H9 (cell line): ENCODE data around the gene ZMAT3. TPM values are rescaled to one million over a fixed set of nuclear protein-coding genes. Genes with fewer than 3 reads are reported as not detected.

Experiments
- DNase-seq: peaks from one replicate; pipeline ENCODE4 v3.0.0-alpha.2; 2017
- H2AFZ ChIP-seq: one replicate; pipeline ENCODE4 v1.6.1; 2013; ENCODE audit warnings: mild to moderate bottlenecking, low read length, control low read depth, moderate library complexity
- H2AK5ac ChIP-seq: 2 replicates; pipeline ENCODE4 v1.6.1; 2013; ENCODE audit warnings: low read length, control low read depth, mixed read lengths; ENCODE audit not compliant: insufficient read length
- H2BK120ac ChIP-seq: one replicate; pipeline ENCODE4 v1.6.1; 2013; ENCODE audit warnings: low read depth, mild to moderate bottlenecking, low read length, control low read depth, inconsistent platforms; ENCODE audit not compliant: poor library complexity, severe bottlenecking
- H2BK12ac ChIP-seq: 2 replicates; pipeline ENCODE4 v1.6.1; 2013; ENCODE audit warnings: low read length, control low read depth, mixed read lengths, low read depth; ENCODE audit not compliant: insufficient read length
- H2BK15ac ChIP-seq: 2 replicates; pipeline ENCODE4 v1.6.1; 2013; ENCODE audit warnings: low read depth, low read length, control low read depth
- H2BK20ac ChIP-seq: one replicate; pipeline ENCODE4 v1.6.1; 2013; ENCODE audit warnings: low read depth, mild to moderate bottlenecking, low read length, control low read depth, inconsistent platforms; ENCODE audit not compliant: poor library complexity, severe bottlenecking
- H2BK5ac ChIP-seq: 2 replicates; pipeline ENCODE4 v1.6.1; 2013; ENCODE audit warnings: low read length, control low read depth, mixed read lengths; ENCODE audit not compliant: insufficient read length
- H3K14ac ChIP-seq: 2 replicates; pipeline ENCODE4 v1.6.1; 2013; ENCODE audit warnings: low read length, control low read depth; ENCODE audit not compliant: insufficient read depth
- H3K18ac ChIP-seq: 2 replicates; pipeline ENCODE4 v1.6.1; 2013; ENCODE audit warnings: low read depth, mild to moderate bottlenecking, mixed read lengths, low read length, control low read depth; ENCODE audit not compliant: insufficient read length
- H3K23ac ChIP-seq: 2 replicates; pipeline ENCODE4 v1.6.1; 2013; ENCODE audit warnings: low read length, control low read depth, mixed read lengths, low read depth; ENCODE audit not compliant: insufficient read length
- H3K23me2 ChIP-seq: 2 replicates; pipeline ENCODE4 v1.6.1; 2013; ENCODE audit warnings: low read depth, mild to moderate bottlenecking, mixed read lengths, low read length, control low read depth; ENCODE audit not compliant: insufficient read length, poor library complexity, severe bottlenecking
- H3K27ac ChIP-seq: 2 replicates; pipeline ENCODE4 v1.5.1; 2013; ENCODE audit warnings: low read length, control low read depth, mixed read lengths, low read depth; ENCODE audit not compliant: insufficient read length
- H3K27me3 ChIP-seq: 2 replicates; pipeline ENCODE4 v1.6.1; 2013; ENCODE audit warnings: low read length, control low read depth, inconsistent platforms; ENCODE audit not compliant: insufficient read depth
- H3K4ac ChIP-seq: 2 replicates; pipeline ENCODE4 v1.6.1; 2013; ENCODE audit warnings: low read depth, mild to moderate bottlenecking, control low read depth, inconsistent platforms, low read length, moderate library complexity
- H3K4me1 ChIP-seq: 2 replicates; pipeline ENCODE4 v1.6.1; 2013; ENCODE audit warnings: low read length, control low read depth, inconsistent platforms; ENCODE audit not compliant: insufficient read depth
- H3K4me2 ChIP-seq: 2 replicates; pipeline ENCODE4 v1.6.1; 2013; ENCODE audit warnings: low read length, control low read depth, mixed read lengths; ENCODE audit not compliant: insufficient read length, insufficient read depth
- H3K56ac ChIP-seq: 2 replicates; pipeline ENCODE4 v1.6.1; 2013; ENCODE audit warnings: low read depth, mild to moderate bottlenecking, mixed read lengths, low read length, control low read depth; ENCODE audit not compliant: insufficient read length
- H3K79me1 ChIP-seq: 2 replicates; pipeline ENCODE4 v1.6.1; 2013; ENCODE audit warnings: low read depth, mild to moderate bottlenecking, moderate library complexity, low read length, control low read depth, inconsistent platforms; ENCODE audit not compliant: insufficient read depth, poor library complexity, severe bottlenecking
- H3K79me2 ChIP-seq: 2 replicates; pipeline ENCODE4 v1.6.1; 2013; ENCODE audit warnings: low read length, control low read depth, inconsistent platforms; ENCODE audit not compliant: insufficient read depth
- H3K9ac ChIP-seq: 2 replicates; pipeline ENCODE4 v1.6.1; 2013; ENCODE audit warnings: low read length, control low read depth, mixed read lengths; ENCODE audit not compliant: insufficient read length; ENCODE audit errors: extremely low read depth
- H3K9me3 ChIP-seq: one replicate; pipeline ENCODE4 v1.6.1; 2013; ENCODE audit warnings: low read depth, low read length, inconsistent platforms; ENCODE audit not compliant: control insufficient read depth
- H3T11ph ChIP-seq: one replicate; pipeline ENCODE4 v1.6.1; 2013; ENCODE audit warnings: mild to moderate bottlenecking, low read length, control low read depth, inconsistent platforms
- H4K20me1 ChIP-seq: one replicate; pipeline ENCODE4 v1.6.1; 2013; ENCODE audit not compliant: control insufficient read depth, insufficient read length, insufficient read depth
- H4K5ac ChIP-seq: 2 replicates; pipeline ENCODE4 v1.6.1; 2013; ENCODE audit warnings: low read depth, mild to moderate bottlenecking, mixed read lengths, low read length, control low read depth; ENCODE audit not compliant: insufficient read length
- H4K8ac ChIP-seq: replicated peaks from 2 replicates; pipeline ENCODE4 v1.6.1; 2013; ENCODE audit warnings: low read length, control low read depth, mixed read lengths, low read depth; ENCODE audit not compliant: insufficient read length
- H4K91ac ChIP-seq: 2 replicates; pipeline ENCODE4 v1.6.1; 2013; ENCODE audit warnings: low read depth, mild to moderate bottlenecking, moderate library complexity, mixed read lengths, low read length, control low read depth; ENCODE audit not compliant: insufficient read length
- H3K27ac Mint-ChIP-seq, 3 experiments: 2 replicates in 2 of 3; 3 replicates in 1 of 3; pipeline ENCODE4 v1.8.0; 2020 to 2021; ENCODE audit warnings: mixed read lengths in 3 of 3, mild to moderate bottlenecking in 1 of 3, moderate library complexity in 1 of 3
- H3K27me3 Mint-ChIP-seq: 2 replicates; pipeline ENCODE4 v1.8.0; 2021; ENCODE audit warnings: low read depth, mild to moderate bottlenecking, moderate library complexity, mixed read lengths
- H3K36me3 Mint-ChIP-seq, 3 experiments: 2 replicates in 2 of 3; 3 replicates in 1 of 3; pipeline ENCODE4 v1.8.0; 2020 to 2021; ENCODE audit warnings: low read depth in 3 of 3, mixed read lengths in 3 of 3; ENCODE audit not compliant: insufficient read depth in 1 of 3
- H3K4me1 Mint-ChIP-seq, 2 experiments: 2 replicates each; pipeline ENCODE4 v1.8.0; 2020; ENCODE audit warnings: mixed read lengths in 2 of 2
- H3K4me3 Mint-ChIP-seq, 2 experiments: 2 replicates in 1 of 2; 3 replicates in 1 of 2; pipeline ENCODE4 v1.8.0; 2020 to 2021; ENCODE audit warnings: mild to moderate bottlenecking in 2 of 2, mixed read lengths in 2 of 2, moderate library complexity in 1 of 2
- H3K9me3 Mint-ChIP-seq, 2 experiments: 2 replicates in 1 of 2; 3 replicates in 1 of 2; pipeline ENCODE4 v1.8.0; 2020; ENCODE audit warnings: mild to moderate bottlenecking in 2 of 2, mixed read lengths in 2 of 2, moderate library complexity in 1 of 2
- whole genome bisulfite sequencing: extraction: QIAGEN DNeasy Blood & Tissue Kit; methylation state at CpG from one replicate; pipeline ENCODE4 v1.1.7; 2013; ENCODE audit warnings: missing lambda C conversion rate, low lambda C conversion rate, mixed read lengths; ENCODE audit not compliant: insufficient read length; ENCODE audit errors: extremely low coverage; 5-methylcytosine and 5-hydroxymethylcytosine counted together
- total RNA-seq: library from RNA; stranded (reverse); gene quantifications from 2 replicates; pipeline ENCODE4 v1.2.1, GENCODE V29; 2021
- TF ChIP-seq, protein P1 (sequence below): fragments of 200-600 bp; sonication (generic); conservative IDR thresholded peaks from 3 replicates; pipeline ENCODE4 v1.8.0; 2021; ENCODE audit warnings: antibody characterized with exemption, mild to moderate bottlenecking

ZMAT3 gene
- total RNA-seq, 1 experiment from 2014 or later: 9.4 TPM

GRCh38 chr3:178996399-178996798 lies 75.2 kb downstream of the ZMAT3 start:
- H2AFZ ChIP-seq: no peak overlapping the region
- H3K23me2 ChIP-seq: no peaks in the 10 kb centered on the region
- H3K27ac ChIP-seq: no peak overlapping the region
- H3T11ph ChIP-seq: no peak overlapping the region
- WGBS: no CpG with 5 or more reads among the region's 2 CpGs
- H3K79me1 ChIP-seq: no peaks in the 10 kb centered on the region
- H4K8ac ChIP-seq: no peak overlapping the region
- H4K91ac ChIP-seq: no peak overlapping the region
- H3K23ac ChIP-seq: no peak overlapping the region
- H3K56ac ChIP-seq: no peak overlapping the region
- no peak overlapping the region for H2BK15ac ChIP-seq
- no peaks in the 10 kb centered on the region for H3K79me2 ChIP-seq
- H2BK120ac ChIP-seq: no peak overlapping the region
- H4K5ac ChIP-seq: no peak overlapping the region
- peaks cover 1% of the 10 kb centered on the region; the same call in 1 of the 2 replicates for H3K27me3 Mint-ChIP-seq
- H2AK5ac ChIP-seq: no peak overlapping the region
- no peak overlapping the region for H3K14ac ChIP-seq
- H3K36me3 Mint-ChIP-seq: peaks cover 0 to 5% (median 5%) of the 10 kb centered on the region in 3 experiments; a peak in 5 of 7 replicates
- H3K4me2 ChIP-seq: no peak overlapping the region
- no peak overlapping the region for H3K4me3 Mint-ChIP-seq
- DNase-seq: no peak
- no peak overlapping the region for H2BK12ac ChIP-seq
- TF ChIP-seq, protein P1, sequence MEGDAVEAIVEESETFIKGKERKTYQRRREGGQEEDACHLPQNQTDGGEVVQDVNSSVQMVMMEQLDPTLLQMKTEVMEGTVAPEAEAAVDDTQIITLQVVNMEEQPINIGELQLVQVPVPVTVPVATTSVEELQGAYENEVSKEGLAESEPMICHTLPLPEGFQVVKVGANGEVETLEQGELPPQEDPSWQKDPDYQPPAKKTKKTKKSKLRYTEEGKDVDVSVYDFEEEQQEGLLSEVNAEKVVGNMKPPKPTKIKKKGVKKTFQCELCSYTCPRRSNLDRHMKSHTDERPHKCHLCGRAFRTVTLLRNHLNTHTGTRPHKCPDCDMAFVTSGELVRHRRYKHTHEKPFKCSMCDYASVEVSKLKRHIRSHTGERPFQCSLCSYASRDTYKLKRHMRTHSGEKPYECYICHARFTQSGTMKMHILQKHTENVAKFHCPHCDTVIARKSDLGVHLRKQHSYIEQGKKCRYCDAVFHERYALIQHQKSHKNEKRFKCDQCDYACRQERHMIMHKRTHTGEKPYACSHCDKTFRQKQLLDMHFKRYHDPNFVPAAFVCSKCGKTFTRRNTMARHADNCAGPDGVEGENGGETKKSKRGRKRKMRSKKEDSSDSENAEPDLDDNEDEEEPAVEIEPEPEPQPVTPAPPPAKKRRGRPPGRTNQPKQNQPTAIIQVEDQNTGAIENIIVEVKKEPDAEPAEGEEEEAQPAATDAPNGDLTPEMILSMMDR: no peak
- H3K9ac ChIP-seq: no peak overlapping the region
- no peaks in the 10 kb centered on the region; the same call in 1 of the 2 replicates for H3K4me1 ChIP-seq
- H3K4me1 Mint-ChIP-seq: peaks cover 2% of the 10 kb centered on the region in 2 experiments; a peak in 3 of 4 replicates
- H3K18ac ChIP-seq: no peak overlapping the region
- no peaks in the 10 kb centered on the region for H3K9me3 ChIP-seq
- no peaks in the 10 kb centered on the region for H4K20me1 ChIP-seq
- H3K27me3 ChIP-seq: no peaks in the 10 kb centered on the region
- peaks cover 4 to 6% of the 10 kb centered on the region in 2 experiments; a peak in 4 of 5 replicates for H3K9me3 Mint-ChIP-seq
- H3K4ac ChIP-seq: no peak overlapping the region
- H2BK20ac ChIP-seq: no peak overlapping the region
- no peak overlapping the region for H2BK5ac ChIP-seq
- no peak overlapping the region for H3K27ac Mint-ChIP-seq
